Activated effector memory CD4-positive, alpha-beta T cell treated with Interleukin-2 at 50 U/mL for 16 hours (primary cell): ENCODE data around the gene TMEM54.
"Not testable (repeated sequence)": the region's sequence is repeated elsewhere in the genome, so short reads cannot be mapped to it uniquely, and the experiment has no call there.

Experiments
- DNase-seq: peaks from one replicate; pipeline ENCODE4 v3.0.0-alpha.2; 2020

The TMEM54 gene

GRCh38 chr1:32918179-32918578, 17.0 kb upstream of the TMEM54 start:
- DNase-seq = no peak

- DNase-seq = no peak
These were observed 16.3 kb upstream of the TMEM54 start for GRCh38 chr1:32917521-32917920.

- DNase-seq = no peak
These were observed 14.8 kb upstream of the TMEM54 start for GRCh38 chr1:32915766-32916706.

- DNase-seq = no peak
These were observed 9.1 kb upstream of the TMEM54 start for GRCh38 chr1:32910319-32910718.

- DNase-seq = no peak
These were observed 6.2 kb upstream of the TMEM54 start for GRCh38 chr1:32907435-32907834.

DNA sequence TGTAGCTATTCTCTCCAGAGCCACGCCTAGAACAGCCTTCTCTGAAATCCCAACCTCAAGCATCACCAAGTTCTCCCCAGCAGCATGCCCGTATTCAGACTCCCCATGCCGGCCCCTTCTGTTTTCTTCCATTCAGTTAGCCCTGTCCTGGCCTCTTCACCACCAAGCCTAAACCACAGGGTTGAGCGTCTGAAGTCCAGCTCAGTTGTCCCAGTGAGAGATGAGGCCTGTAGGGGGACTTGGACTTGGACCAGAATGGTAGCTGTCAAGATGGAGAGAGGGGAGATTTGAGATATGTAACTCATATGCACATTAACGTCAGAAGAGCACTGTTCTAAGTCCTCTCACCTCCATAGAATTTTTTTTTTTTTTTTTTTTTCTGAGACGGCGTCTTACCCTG, 5.5 kb upstream of the TMEM54 start:
- no peak for DNase-seq

GRCh38 chr1:32905588-32905987, 4.4 kb upstream of the TMEM54 start:
- DNase-seq = not testable (repeated sequence)

DNA sequence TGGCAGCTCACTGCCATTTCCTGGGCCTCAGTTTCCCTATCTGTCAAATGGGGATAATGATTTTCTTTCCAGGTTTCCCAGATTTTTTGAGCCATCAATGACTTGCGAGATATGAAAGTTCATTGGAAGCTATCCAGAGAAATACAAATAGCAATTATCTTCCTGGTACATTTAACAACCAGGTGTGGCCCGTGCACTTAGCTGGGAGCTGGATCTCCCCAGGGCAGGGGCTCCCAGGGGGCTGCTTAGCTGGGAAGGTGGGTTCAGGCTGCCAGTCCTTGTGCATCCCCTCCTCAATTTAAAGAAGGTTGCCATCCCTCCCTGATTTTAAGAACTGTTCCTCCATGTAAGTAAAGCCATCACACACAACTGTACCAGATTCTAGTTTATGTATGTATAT, 3.6 kb upstream of the TMEM54 start:
- no peak for DNase-seq

DNA sequence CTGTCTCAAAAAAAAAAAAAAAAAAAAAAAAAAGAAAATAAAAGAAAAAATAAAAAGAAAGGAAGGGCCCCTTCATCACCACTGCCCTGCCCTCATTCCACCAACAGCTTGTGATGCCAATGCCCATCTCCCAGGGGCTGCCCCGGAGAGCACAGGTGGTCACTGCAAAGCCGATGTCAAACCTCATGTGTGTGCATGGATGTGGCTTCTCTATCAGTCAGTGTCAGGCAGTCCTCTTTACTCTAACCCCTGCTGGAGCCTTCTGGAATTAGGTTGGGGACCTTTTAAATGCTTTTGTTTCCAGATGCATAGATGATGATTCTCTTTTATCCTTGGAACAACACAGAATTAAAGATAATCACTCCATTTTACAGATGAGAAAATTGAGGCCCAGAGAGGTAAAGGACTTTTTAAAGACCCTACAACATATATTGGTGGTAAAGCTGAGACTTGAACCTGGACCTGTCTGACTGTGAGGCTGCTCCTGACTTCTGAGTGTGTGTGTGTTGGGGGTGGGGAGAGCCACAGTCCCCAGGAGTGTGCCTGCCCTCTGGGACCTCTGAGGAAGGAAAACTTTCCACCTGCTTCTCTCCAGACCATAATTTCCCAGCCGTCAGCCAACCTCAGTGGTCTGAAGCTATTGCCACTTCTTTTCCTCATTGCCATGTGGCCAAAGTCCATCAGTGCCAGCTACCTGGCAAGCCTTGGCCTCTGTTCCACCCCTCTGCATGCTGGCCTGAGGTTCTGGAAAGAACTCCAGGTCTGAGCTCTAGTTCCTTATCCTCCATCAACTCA, 3.0 kb upstream of the TMEM54 start:
- no peak for DNase-seq

GRCh38 chr1:32902535-32902920, 1.3 kb upstream of the TMEM54 start:
- DNase-seq = no peak

GRCh38 chr1:32901823-32902534, 790 bp upstream of the TMEM54 start:
- DNase-seq = no peak

- DNase-seq = no peak
These were observed 726 bp downstream of the TMEM54 start for GRCh38 chr1:32900371-32900955.

- DNase-seq = no peak
These were observed 1.4 kb downstream of the TMEM54 start for GRCh38 chr1:32899586-32900296.

GRCh38 chr1:32898958-32899357, 2.2 kb downstream of the TMEM54 start:
- no peak for DNase-seq

- no peak for DNase-seq
These were observed 3.1 kb downstream of the TMEM54 start for GRCh38 chr1:32898056-32898455.

- DNase-seq = no peak
These were observed 3.8 kb downstream of the TMEM54 start for GRCh38 chr1:32897082-32898049.

- no peak for DNase-seq
These were observed 4.7 kb downstream of the TMEM54 start for GRCh38 chr1:32896451-32896850.

DNA sequence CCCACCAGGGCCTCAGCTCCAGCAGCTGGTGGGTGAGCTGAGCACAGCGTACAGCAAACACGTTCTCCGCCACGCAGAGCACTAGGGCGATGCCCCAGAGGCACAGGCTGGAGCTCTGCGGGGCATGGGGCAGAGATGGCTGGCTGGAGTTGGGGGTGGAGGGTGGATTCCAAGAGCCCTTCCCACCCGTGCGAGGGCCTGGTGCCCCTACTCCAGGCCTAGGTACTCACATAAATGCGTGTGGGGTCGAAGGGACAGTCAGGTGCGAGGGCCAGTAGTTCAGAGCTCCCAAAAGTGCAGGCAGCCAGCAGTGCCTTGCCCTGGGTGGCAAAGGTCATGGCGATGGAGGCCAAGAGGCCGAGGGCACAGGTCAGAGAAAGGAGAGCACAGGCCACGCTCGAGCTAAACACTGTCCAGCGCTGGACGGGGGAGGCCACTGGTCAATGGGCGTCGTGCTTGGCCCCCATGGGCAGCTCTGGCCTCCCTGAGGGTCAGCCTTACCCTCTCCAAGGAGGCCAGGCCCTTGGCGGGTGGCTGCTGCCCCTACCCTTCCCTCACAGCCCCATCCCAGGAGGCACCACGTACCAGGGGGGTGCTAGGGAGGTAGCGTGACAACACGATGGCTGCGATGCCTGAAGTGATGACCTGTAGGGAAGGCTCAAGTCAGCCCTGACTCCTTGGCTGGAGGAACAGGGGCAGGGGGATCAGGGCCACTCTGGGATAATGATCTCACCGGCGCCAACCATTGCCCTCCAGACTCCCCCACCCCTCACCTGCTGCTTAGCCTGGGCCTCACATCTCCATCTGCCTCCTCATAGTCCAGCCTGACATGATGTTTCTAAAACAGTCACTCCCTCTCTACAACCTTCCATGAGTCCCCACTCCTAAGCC, 5.6 kb downstream of the TMEM54 start:
- DNase-seq = no peak

- no peak for DNase-seq
These were observed 6.5 kb downstream of the TMEM54 start for GRCh38 chr1:32894681-32895080.

GRCh38 chr1:32894019-32894600, 7.1 kb downstream of the TMEM54 start:
- DNase-seq = no peak
